ENCODE results near the gene FLNB. TPM values are rescaled to one million over a fixed set of nuclear protein-coding genes. Genes with fewer than 3 reads are reported as not detected.

The FLNB gene
- 10 to 100 TPM; 52.9 to 88.3 (median 63.2) TPM for polyA plus RNA-seq (ENCODE audit: insufficient read length in 10 of 10)
- long read RNA-seq, donor 1: 0 reads
- long read RNA-seq, donor 2, partial matches to known transcripts: 0 of 1 reads
- long read RNA-seq, donor 2, other reads (novel, unspliced or antisense): 0 of 1 reads
- long read RNA-seq, donor 3: 0 reads
- long read RNA-seq, donor 4, partial matches to known transcripts: 0 of 1 reads
- long read RNA-seq, donor 4, other reads (novel, unspliced or antisense): 0 of 1 reads
- long read RNA-seq, donor 5, partial matches to known transcripts: 0 of 3 reads
- long read RNA-seq, donor 5, other reads (novel, unspliced or antisense): 0 of 3 reads
- long read RNA-seq, donor 6, full-length matches to known transcripts: 1 of 1 reads
- long read RNA-seq, donor 6, partial matches to known transcripts: 0 of 1 reads
- long read RNA-seq, donor 6, other reads (novel, unspliced or antisense): 0 of 1 reads
- long read RNA-seq, donor 7: 0 reads
- long read RNA-seq, donor 8: 0 reads
- long read RNA-seq, donor 9: 0 reads

- DNase-seq: peak; percentile 68 to 86 (median 79)
Observed at GRCh38 chr3:58008141-58009025, at the start of gene FLNB. Gene FLNB (plus strand): TSS chr3:58008422. CDS start chr3:58008565, 143 bp downstream.

GRCh38 chr3:57958642-57959422 lies 49.4 kb upstream of the FLNB start:
- peak in 1 of 3 donors; percentile 58 for DNase-seq

GRCh38 chr3:57959423-57960173 lies 48.6 kb upstream of the FLNB start:
- DNase-seq: peak in 2 of 3 donors; percentile 67 to 80

DNA sequence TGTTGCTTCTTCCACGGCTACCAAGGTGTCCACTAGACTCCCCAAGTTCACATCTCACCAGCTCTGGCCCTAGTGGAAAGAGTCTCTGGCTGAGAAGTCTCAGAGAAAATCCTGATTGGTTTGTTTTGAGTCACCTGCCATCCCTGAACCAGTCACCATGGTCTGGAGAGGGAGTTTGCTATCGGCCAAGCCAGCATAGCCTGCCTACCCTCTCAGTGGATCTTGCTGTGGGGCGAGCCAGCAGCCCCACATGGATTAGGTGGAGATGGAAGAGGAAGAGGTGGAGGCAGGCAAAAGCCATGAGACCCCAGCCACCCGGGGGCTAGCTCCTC lies 48.1 kb upstream of the FLNB start:
- no peak for DNase-seq

GRCh38 chr3:57961177-57961827 lies 46.9 kb upstream of the FLNB start:
- no peak for DNase-seq

- peak in 1 of 3 donors; percentile 42 for DNase-seq
Observed at GRCh38 chr3:57961828-57962447, 46.3 kb upstream of the FLNB start.

- no peak for DNase-seq
Observed at GRCh38 chr3:57962448-57962834, 45.8 kb upstream of the FLNB start.

- no peak for DNase-seq
Observed at GRCh38 chr3:57963811-57964346, 44.3 kb upstream of the FLNB start.

- no peak for DNase-seq
Observed at GRCh38 chr3:57966829-57967228, 41.4 kb upstream of the FLNB start.

GRCh38 chr3:57967590-57967989 lies 40.6 kb upstream of the FLNB start:
- DNase-seq: no peak

DNA sequence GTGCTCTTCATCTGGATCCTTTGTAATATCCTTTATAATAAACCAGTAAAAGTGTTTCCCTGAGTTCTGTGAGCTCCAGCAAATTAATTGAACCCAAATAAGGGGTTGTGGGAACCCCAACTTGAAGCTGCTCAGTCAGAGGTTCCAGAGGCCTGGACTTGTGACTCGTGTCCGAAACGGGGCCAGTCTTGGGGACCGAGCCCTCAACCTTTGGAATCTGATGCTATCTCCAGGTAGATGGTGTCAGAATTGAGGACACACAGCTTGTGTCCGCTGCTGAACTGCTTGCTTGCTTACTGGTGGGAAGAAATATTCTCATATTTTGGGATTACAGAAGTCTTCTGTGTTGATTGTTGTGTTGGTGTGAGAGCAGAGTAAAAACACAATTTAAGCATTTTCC lies 39.7 kb upstream of the FLNB start:
- DNase-seq: no peak

DNA sequence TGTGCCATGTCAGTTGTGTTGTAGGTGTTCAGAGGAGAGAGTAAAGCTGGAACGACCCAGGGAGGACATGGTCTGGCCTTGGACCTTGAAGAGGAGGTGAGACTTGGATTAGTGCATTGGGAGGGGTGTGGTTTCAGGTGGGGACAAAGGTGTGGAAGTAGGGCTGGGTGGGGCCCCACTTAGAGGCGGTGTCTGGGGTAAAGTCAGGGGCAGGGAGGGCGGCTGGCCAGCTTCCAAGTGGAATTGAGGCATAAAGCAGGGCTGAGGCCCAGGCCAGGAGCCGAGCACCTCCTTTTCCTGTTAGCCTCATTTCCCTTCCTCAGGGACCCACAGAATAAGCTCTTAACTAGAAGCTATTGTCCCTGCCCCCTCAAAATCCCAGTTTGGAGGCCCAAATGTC lies 36.2 kb upstream of the FLNB start:
- no peak for DNase-seq

- DNase-seq: no peak
Observed at GRCh38 chr3:57972531-57973111, 35.6 kb upstream of the FLNB start.

DNA sequence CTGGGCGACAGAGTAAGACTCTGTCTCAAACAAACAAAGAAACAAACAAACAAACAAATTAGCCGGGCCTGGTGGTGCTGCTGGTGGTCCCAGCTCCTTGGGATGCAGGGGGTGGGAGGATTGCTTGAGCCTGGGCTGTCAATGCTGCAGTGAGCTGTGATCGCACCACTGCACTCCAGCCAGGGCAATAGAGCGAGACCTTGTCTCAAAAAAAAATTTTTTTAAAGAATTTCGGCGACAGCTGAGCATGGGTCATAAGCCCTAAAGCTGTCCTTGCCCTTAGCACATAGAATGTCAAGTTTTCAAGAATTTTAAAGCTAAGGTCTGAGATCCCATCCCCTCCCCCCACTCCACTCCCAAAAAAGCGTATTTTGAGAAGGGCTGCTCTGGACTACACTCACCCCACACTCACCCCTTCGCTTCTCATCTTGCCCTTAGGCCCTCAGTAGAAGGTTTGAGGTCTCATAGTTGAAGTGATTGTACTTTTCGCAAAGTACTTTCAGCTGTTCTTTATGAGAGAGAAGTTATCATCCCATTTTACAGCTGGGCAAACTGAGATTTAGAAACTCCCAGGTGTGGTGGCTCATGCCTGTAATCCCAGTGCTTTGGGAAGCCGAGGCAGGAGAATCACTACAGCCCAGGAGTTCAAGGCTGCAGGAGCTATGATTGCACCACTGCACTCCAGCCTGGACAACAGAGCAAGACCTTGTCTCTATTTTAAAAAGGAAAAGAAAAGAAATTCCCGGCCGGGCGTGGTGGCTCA lies 34.3 kb upstream of the FLNB start:
- no peak for DNase-seq

- DNase-seq: peak in 2 of 3 donors; percentile 52 to 96
Observed at GRCh38 chr3:57974796-57975388, 33.3 kb upstream of the FLNB start.

GRCh38 chr3:57977818-57978235 lies 30.4 kb upstream of the FLNB start:
- DNase-seq: no peak

DNA sequence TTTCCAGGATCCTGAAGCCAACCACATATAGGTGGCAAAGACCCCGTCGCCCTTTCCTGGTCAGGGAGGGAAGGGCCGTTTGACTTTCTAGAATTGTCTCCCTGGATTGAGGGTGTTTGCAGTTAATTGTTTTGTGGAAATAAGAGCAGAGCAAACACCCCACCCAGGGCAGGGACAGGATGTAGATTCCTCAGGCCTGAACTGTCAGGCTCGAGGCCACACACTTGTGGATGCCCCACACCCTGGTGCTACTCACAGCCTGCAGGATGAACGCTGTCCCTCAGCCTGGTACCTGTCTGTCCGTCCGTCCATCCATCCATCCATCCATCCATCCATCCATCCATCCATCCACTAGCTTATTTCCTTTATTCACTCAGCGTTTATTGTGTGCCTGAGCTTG lies 29.9 kb upstream of the FLNB start:
- no peak for DNase-seq

GRCh38 chr3:57980416-57980815 lies 27.8 kb upstream of the FLNB start:
- no peak for DNase-seq

All from muscle of back (tissue), 13 donors.